HEK293T (cell line): ENCODE measurements around the gene LAMTOR4.

Experiments
- BHLHE40 ChIP-seq: fragments of 450-650 bp; IDR thresholded peaks from 2 replicates; pipeline ENCODE4 v1.6.1; 2016; ENCODE audit warnings: mild to moderate bottlenecking, moderate library complexity, borderline replicate concordance
- ELF4 ChIP-seq: fragments of 450-650 bp; IDR thresholded peaks from 2 replicates; pipeline ENCODE4 v1.6.1; 2017; ENCODE audit warnings: antibody characterized with exemption
- FOXA1 ChIP-seq: fragments of 450-650 bp; IDR thresholded peaks from 2 replicates; pipeline ENCODE4 v1.6.1; 2016; ENCODE audit warnings: mild to moderate bottlenecking
- FOXM1 ChIP-seq: fragments of 450-650 bp; IDR thresholded peaks from 2 replicates; pipeline ENCODE4 v1.6.1; 2017; ENCODE audit warnings: mild to moderate bottlenecking, borderline replicate concordance
- L3MBTL2 ChIP-seq: fragments of 450-650 bp; conservative IDR thresholded peaks from 2 replicates; pipeline ENCODE4 v1.6.1; 2016; ENCODE audit warnings: mild to moderate bottlenecking
- NFRKB ChIP-seq: fragments of 450-650 bp; IDR thresholded peaks from 2 replicates; pipeline ENCODE4 v1.6.1; 2016; ENCODE audit warnings: mild to moderate bottlenecking, moderate library complexity
- SP1 ChIP-seq: fragments of 450-650 bp; IDR thresholded peaks from 2 replicates; pipeline ENCODE4 v1.6.1; 2017
- TARDBP ChIP-seq: fragments of 450-650 bp; IDR thresholded peaks from 2 replicates; pipeline ENCODE4 v1.6.1; 2016
- ZNF384 ChIP-seq: fragments of 450-650 bp; IDR thresholded peaks from 2 replicates; pipeline ENCODE4 v1.6.1; 2016

- TF ChIP-seq ELF4 = no peak
- TF ChIP-seq FOXA1 = no peak
- no peak for TF ChIP-seq NFRKB
- no peak for TF ChIP-seq TARDBP
- no peak for TF ChIP-seq FOXM1
- no peak for TF ChIP-seq SP1
- TF ChIP-seq ZNF384 = no peak
- TF ChIP-seq BHLHE40 = no peak
- no peak for TF ChIP-seq L3MBTL2
Measured at GRCh38 chr7:100173806-100174495, 25.2 kb downstream of the LAMTOR4 start.
